ENCODE results near the gene SCGB3A1. TPM values are rescaled to one million over a fixed set of nuclear protein-coding genes. Genes with fewer than 3 reads are reported as not detected.

The SCGB3A1 gene
- total RNA-seq, 1 donor from 2014 or later: 26.6 TPM

GRCh38 chr5:180586870-180587269 lies 4.4 kb downstream of the SCGB3A1 start:
- no peak for ATAC-seq

GRCh38 chr5:180586204-180586603 lies 5.1 kb downstream of the SCGB3A1 start:
- no peak for ATAC-seq

- no peak for ATAC-seq
Measured at GRCh38 chr5:180583738-180584137, 7.6 kb downstream of the SCGB3A1 start.

GRCh38 chr5:180580681-180581080 lies 10.6 kb downstream of the SCGB3A1 start:
- ATAC-seq: no peak

- ATAC-seq: no peak
Measured at GRCh38 chr5:180575571-180575970, 15.7 kb downstream of the SCGB3A1 start.

GRCh38 chr5:180568914-180569313 lies 22.4 kb downstream of the SCGB3A1 start:
- ATAC-seq: no peak

GRCh38 chr5:180563994-180564393 lies 27.3 kb downstream of the SCGB3A1 start:
- ATAC-seq: no peak

GRCh38 chr5:180558232-180558631 lies 33.1 kb downstream of the SCGB3A1 start:
- no peak for ATAC-seq

GRCh38 chr5:180557217-180557809 lies 34.0 kb downstream of the SCGB3A1 start:
- ATAC-seq: no peak

- ATAC-seq: no peak
Measured at GRCh38 chr5:180555168-180555921, 36.0 kb downstream of the SCGB3A1 start.

- no peak for ATAC-seq
Measured at GRCh38 chr5:180553530-180553929, 37.8 kb downstream of the SCGB3A1 start.

- ATAC-seq: no peak
Measured at GRCh38 chr5:180548563-180548962, 42.7 kb downstream of the SCGB3A1 start.

- no peak for ATAC-seq
Measured at GRCh38 chr5:180545248-180545647, 46.1 kb downstream of the SCGB3A1 start.

- ATAC-seq: no peak
Measured at GRCh38 chr5:180541710-180542109, 49.6 kb downstream of the SCGB3A1 start.

Other genes with a start within 250 kb of the SCGB3A1 start
- 1.1 TPM for gene GFPT2, start 238.2 kb downstream of the SCGB3A1 start, total RNA-seq
- gene CNOT6, start 97.1 kb downstream of the SCGB3A1 start, total RNA-seq: 22.1 TPM
- gene FLT4, start 58.1 kb upstream of the SCGB3A1 start, total RNA-seq: 1.9 TPM
- gene OR2Y1, start 148.6 kb upstream of the SCGB3A1 start, total RNA-seq: not detected
- gene MGAT1, start 211.3 kb upstream of the SCGB3A1 start, total RNA-seq: 64.6 TPM

All from esophagus mucosa (tissue), 1 donor.